NCI-H82 (cell line): Measurements from ENCODE around the gene ANO1.

Experiments used
- DNase-seq: peaks from one replicate; lab custom pipeline; 2025; lab: John Stamatoyannopoulos, UW

The ANO1 gene

DNA sequence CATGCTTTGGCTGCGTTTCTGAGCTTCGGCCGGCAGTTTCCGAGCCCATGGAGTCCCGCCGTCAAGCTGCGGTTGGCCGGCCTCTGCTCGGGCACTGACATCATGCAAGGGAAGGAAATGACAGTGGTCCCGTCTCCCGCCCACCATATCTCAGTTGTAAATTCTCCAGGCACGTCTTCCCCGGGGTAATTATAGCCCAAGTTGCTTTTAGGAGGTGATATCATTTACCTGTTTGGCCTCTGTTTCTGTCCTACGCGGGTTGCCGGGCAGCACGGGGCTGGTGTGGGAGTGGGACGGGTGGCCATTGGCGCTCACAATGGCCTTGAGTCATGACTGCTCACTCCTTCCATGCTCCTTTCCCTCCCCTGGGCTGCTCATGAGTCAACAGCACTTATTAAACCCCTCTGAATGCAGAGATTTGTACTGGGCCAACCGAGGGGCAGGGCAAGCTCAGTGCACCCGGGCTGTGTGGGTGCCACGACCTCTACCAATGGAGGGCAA is 4.2 kb upstream of the ANO1 start:
- DNase-seq, result no peak

DNA sequence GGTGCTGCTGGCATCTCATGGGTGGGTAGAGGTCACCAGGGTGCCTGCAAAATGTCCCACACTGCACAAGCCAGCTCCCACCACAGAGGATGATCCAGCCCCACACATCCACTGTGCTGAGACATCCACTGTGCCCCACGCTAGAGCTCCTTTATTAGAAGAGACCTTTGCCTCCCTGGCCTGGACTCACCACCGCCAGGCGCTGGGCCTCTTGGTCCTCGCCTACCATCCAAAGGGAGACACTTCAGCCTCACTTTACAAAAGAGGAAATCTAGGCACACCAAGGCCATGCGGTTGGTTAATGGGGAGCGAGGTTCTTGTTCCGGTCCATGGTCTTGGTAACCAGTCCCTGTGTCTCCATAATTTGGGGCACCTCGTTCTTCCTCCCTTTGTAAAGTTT is 3.4 kb upstream of the ANO1 start:
- no peak for DNase-seq

DNA sequence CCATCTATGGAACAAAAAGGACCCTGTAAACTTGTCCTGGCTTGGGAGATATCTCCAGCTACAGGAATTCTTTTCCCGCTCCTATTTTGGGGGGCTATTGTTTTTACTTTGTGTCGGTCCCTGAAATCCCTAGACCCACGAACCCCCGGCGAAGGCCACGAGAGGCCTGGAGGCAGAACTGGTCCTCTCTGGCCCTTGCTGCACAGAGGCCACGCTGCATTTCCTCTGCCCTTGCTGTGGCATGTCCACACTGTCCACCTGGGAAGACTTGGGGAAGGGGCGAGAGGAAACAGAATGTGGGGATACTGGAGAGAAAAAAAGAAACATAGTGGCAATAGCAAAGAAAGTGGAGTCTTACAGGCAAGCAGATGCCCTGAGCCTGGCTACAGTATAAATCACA is 2.3 kb upstream of the ANO1 start:
- DNase-seq, result no peak

DNA sequence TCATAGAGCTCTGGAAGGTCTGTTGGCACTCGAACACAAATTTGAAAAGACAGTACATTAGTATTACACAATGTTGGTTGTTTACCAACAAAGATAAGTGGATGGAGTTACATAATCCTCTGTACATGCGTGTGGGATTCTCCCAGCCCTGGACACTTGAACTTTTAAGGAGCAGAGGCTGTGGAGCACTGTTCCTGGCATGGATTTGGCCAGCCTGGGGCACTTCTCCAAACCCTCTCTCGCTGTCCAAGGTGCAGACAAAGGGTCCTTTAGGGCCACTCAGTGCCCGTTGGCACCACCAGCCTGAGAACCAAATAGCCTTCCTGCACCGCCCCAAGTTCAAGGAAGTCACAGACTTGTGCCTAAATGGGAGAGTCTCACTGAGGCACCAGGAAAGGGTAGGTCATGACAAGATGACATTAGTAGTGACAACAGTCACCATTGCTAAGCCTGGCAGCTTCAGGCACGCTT is 1.6 kb upstream of the ANO1 start:
- DNase-seq, result no peak

DNA sequence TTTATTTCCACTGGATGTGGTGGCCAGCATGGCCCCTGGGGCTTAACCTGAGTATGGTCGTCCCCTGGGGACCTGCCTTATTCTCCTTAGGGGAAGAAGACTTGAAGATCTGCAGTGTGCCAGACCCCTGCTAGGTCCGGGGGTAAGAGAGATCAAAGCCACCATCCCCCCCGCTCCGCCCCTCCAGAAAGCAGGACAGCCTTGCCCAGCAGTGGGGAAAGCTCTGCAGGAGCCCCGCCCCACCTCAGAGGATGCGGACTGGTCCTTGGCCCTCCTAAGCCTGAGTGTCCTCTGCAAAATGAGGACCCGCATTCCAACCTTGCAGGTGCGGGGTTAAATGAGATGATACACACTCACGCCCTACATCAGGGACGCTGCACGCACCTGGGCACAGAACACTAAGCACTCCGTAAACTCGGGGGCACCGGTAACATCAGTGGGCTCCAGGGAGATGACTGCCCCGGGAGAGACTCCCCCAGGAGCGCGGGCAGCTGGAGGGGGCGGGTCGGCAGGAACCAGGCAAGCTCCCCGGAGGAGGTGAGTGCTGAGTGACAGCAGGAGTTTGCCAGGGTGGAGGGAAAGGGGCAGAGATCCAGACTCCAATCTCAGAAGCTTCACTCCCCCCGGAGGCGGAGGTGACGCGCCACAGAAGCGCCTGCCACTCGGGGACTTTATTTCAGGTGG is 564 bp upstream of the ANO1 start:
- no peak for DNase-seq

DNA sequence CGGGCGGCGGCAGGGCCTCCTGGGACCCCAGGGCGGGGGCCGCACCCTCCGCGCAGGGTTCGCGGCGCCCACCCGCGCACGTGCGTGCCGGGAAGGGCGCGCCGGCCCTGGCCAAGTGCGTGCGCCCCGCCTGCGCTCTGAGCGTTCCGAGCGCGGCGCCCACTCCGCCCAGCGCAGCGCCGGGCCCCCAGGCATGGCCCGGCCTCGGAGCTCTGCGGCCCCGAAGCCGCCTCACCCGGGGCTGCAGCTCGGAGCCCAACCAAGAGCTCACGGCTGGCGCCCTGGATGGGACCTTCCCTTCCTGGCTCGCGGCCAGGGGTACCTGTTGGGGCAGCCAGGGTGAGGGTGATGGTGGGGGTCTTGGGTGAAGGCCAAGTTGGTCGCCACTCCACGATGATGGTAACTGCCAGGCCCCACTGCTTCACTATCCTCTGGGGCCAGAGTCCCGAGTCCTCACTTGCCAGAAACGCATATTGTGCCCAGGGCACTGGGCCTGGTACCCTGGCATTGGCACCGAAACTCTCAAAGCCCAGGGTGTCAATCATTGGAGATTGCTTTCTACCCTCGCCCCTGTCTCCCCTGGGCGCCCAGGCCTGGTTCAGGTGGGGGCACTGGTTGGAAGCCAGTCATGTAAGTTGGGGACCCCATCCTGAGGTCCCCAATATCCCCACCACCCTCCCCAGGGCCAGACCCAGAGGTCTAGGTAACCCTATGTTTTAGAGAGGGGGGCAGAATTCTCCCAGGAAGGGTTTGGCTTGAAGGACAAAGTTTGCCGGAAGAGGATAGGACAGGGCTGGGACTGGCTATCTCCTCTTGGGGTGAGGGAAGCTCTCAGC is 882 bp downstream of the ANO1 start:
- no peak for DNase-seq

DNA sequence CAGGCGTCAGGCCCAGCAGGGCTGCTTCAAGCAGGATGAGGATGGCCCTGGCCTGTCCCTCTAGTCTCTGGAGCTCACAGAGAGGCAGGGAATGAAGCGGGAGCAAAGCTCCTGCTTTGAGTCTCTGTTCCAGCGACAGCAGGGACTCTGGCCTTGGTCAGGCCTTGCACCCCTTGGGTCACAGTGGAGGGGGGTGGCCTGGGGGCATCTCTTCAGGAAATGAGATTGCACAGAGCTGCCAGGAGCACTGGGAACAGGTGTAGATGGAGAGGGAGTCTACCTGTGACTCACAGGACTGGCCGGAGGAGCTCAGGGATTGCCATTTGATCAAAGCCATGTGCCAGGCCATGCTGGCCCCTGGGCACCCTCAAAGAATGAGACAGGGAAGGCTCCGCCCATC is 1.6 kb downstream of the ANO1 start:
- no peak for DNase-seq

DNA sequence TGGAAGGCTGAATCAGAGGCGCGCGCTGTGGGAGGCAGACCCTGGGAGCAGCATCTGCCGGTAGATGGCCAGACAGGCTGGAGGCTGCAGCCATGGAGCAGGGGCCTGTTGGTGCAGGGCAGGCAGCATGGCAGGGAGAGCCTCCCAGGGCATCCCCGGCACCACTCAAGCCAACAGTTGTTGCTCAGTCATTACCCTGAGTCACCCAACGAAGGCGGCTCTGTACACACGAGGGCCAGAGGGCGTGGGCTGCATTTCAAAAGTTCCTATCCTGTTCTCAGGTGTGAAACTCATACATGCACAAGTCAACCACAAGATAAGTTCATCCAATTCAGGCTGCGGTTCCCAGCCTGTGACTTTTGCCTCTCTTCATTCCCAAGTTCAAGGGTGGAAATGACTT is 2.6 kb downstream of the ANO1 start:
- DNase-seq, result no peak

DNA sequence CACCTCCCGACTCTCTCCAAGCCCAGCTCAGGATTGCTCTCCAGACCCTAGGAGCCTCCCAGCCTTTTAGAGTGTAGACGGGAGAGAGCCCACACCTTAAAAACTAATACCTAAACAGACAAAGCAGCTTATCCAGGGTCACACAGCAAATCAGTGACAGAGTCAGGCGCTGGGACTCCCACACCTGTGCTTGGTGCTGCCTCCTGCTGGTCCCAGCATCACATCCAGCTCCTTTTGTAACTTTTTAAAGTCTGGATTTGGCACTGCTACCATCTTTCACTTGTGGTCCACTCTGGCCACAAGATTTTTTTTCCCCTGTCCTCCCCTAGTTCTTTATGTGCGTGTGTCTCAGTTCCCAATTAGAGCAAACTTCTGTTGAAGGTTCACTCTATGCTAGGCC is 4.7 kb downstream of the ANO1 start:
- DNase-seq, result peak; percentile 9

DNA sequence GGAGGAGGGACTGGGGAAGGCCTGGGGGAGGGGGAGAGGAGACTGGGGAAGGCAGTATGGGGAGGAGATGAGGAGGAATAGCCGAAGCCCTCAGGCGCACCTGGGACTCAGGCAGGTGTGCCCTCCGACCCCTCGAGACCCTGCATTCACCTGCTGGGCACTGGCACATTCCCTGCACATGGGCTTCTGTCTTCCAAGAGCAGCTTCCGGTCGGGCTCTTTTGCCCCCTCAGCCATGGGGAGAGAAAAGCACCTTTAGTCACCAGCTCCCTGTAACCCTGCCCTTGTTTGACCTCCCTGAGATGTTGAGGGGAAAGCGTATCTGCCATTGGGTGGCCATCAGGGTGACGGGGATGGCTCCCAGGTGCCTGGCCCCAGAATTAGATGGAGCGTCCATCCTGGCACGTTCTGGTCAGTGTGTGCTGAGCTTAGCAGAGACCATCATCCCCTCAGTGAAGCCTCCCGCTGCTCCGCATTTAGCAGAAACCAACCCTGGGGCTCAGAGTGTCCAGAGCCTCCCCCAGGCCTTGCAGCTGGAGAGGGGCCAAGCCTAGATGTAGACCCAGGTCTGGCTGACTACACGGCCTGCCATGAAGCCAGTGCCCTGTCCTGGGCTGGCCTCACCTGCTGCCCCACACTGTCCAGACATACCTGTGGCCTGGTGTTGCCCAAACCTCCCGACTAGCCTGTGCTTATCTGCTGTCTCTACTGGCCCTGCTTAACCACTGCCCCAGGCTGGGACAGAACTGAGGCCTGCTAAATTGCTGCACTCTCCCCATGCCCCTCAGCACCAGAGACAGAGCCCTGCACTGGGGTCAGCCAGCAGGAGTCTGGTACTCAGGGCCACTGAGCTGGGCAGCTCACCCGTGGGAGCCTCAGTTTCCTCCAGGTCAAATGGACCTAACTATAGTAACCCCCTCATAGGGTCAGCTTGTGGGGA is 6.2 kb downstream of the ANO1 start:
- DNase-seq, result no peak

DNA sequence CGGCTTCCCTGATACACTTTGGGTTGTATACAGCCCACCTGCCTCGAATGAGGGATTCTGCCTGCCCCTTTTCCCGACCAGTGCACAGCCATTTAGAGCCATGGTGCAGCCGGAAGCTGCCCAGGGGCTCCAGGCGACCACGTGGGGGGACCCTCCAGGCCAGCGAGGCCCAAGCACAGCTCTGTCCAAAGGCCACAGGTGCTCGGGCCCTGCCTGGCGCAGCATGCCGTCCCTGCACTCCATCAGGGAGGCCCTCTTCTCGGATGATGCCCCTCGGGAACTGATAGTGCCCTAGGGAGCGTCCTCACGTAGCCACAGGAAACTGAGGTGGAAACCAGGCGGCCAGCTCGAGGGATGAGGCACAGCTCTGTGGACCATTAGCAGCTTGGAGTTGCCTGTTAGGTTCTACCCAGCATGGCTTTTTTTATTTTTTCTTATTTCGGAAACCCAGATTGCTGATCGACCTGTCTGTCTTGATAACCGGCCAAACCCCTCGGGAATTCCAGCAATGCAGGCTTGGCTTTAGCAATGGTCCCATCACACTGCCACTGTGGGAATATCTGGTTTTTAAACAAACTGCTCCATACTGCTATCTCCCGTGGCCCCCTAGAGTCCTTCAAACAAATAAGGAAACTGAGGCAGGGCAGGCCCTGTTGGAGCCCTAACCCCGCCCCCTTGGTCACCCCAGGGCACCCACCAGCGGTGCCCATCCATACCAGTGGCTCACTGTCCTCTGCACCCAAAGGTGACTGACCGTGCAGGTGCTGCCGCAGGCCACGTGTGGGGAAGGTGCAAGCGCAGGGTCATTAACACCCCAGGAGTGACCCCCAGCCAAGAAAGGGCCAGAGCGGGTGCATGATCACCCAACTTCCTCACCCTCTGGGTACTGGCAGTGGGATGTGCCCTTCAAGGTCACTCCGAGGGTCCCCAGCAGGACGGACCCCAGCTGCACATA is 8.0 kb downstream of the ANO1 start:
- no peak for DNase-seq

DNA sequence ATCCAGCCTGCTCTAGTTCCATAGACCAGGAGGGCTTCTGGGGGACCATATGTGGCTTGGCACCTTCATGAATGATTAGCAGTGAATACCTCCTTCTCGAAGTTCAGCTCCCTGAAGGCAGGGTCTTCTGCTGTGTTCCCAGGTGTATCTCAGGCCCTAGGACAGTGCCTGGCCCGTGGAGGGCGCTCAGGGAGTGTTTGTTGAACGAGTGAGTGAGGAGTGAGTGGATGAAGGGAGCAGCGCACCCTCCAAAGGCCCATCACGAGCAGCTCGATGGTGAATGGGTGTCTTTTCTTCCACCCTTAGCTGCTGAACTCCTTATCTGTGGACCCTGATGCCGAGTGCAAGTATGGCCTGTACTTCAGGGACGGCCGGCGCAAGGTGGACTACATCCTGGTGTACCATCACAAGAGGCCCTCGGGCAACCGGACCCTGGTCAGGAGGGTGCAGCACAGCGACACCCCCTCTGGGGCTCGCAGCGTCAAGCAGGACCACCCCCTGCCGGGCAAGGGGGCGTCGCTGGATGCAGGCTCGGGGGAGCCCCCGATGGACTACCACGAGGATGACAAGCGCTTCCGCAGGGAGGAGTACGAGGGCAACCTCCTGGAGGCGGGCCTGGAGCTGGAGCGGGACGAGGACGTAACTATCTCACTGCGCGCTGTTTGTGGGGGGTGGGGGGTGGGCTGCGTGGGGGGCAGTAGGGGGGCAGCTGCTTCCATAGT is 9.5 kb downstream of the ANO1 start:
- no peak for DNase-seq

DNA sequence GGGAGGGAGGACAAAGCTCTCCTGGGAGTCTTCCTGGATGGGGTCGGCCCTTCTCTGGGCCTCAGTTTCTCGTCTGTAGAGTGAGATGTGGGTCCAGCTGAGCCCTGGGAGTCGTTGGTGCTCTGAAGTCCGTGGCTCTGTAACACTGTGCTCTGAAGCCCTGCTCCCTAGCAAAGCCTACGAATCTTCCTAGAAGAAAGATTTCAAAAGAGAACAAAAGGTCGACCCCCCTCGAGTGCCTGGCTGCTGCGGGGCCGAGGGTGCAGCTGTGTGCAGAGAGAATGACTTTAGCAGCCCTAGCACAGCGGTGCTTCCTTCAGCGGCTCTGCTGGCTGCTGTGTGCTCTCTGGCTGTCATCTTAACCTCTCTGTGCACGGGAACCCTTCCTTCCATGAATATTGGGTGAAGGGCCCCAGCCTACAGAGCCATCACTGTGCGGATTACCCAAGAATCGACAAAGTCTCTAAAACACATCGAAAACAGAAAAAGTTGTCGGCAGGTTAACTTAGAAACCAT is 10.7 kb downstream of the ANO1 start:
- no peak for DNase-seq

DNA sequence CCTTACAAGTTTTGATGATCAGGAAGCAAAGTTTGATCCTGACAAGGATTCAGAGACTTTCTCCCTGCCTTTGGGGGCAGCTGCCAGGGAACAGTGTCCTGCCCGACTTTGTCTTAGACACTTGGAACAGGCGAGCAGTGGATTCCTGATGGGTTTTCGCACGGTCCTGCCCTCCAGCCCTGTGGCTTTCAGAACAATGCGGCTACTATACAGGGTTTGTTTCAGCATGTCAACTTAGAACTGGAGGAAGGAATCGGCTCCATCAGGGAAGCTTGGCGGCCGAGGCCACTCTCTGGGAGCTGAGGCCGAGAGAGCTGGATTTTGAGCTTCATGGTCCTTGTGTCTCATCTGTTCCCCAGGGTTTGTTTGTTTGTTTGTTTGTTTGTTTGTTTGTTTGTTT is 11.5 kb downstream of the ANO1 start:
- no peak for DNase-seq

DNA sequence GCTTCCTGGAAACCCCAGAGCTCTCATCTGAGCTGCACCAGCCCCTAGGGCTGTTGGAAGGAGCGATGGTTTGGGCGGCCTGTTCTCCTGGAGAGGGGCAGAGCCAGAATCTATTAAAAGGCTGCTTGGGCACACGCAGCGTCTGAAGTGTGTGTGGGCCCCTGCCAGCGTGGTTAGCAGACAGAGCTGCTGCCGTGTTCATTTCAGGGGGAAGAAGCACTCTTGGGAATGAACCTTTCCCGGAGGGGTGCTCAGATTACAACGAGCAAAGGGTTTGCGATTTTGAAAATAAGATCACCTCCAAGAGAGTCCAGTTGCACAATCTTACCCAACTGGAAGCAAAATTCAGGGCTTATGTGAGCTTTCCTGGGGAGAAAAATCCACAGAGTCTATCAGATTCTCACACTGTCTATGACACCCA is 12.9 kb downstream of the ANO1 start:
- no peak for DNase-seq

DNA sequence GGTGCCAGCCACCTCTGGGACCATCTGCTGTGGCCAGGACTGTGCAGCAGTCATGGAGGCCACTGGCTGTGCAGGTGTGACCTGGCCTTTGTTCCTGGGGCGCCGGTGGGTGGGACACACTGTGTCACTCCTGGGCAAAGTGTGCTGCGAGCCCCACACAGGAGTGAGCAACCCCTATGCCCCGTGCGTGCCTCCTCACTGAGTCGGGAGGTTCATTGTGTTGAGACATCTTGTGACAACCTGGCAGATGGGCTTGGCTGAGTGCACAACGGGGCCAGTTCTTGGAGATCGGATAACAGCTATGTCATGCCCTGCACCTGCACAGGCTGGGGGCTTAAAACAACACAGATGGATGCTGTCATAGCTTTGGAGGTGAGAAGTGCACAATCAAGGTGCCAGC is 13.5 kb downstream of the ANO1 start:
- DNase-seq, result no peak

DNA sequence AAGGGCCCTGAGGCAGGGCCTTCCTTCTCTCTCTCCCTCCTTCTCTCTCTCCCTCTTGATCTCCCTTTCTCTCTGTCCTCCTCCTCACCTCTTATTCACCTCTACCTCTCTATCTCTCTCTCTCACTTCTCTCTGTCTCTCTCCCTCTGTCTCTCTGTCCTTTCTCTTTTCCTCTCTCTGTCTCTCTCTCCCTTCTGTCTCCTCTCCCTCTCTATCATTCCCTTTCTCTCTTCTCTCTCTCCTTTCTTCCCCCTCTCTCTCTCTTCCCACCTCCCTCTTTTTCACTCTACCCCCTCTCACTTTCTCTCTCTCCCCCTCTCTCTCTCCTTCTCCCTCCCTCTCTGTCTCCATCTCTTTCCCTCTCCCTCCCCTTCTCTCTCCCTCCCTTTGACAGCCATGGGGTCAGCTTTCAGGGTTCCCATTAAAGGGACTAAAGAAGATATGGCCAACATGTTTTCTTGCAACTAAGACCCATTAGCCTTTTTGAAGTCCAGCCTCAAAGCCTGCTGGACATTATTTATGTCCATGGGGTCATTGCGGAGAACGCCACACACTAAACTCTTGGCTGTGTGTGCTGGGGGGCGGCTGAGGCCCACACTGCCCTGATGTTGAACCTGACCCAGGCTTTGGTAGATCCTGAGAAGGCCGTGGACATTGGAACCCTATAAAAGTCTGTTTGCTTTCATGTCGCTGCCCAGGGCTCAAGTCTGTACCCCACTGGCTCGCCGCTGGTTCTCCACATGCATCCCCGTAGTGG is 15.0 kb downstream of the ANO1 start:
- DNase-seq, result no peak

DNA sequence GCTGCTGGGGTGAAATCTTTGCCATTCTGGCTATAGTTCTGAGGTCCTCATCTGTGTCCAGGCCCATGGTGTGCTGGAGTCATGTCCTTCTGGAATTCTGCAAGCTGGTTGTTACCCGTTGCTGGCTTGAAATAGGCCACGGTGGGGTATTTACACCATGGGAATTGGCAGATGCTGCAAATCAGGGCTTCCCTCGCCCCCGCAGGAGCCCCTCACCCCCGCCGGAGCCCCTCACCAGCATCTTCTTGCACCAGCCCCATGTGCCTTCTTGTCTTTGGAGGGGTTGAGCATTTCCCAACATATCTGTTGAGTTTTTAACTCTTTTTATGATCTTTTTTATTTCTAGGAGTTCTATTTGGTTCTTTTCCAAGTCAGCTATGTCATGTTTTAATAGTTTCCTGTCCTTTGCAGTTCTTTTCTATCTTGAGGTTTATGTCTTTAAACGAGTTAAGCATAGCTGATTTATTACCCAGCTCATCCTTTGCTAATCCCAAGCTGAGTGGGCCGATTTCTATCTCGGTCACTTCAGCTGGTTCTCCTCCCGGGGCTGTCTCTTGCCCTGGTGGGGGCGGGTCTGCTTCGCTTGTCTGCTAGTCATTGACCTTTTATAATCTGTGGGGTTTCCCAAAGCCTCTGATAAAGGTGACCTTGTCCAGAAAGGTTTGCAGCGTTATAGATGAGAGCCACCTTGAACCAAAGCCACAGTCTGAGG is 17.6 kb downstream of the ANO1 start:
- DNase-seq, result no peak
